IPS-18a (cell line): Measurements from ENCODE around the gene RAB11FIP3.

Experiments
- H3K27ac ChIP-seq: one replicate; pipeline ENCODE4 v1.5.1; 2013; ENCODE audit warnings: low read length
- H3K27me3 ChIP-seq: one replicate; pipeline ENCODE4 v1.6.1; 2013; ENCODE audit warnings: mild to moderate bottlenecking, low read length; ENCODE audit not compliant: control insufficient read depth, insufficient read depth
- H3K36me3 ChIP-seq: one replicate; pipeline ENCODE4 v1.6.1; 2013; ENCODE audit warnings: low read depth, low read length; ENCODE audit not compliant: control insufficient read depth
- H3K4me1 ChIP-seq: one replicate; pipeline ENCODE4 v1.6.1; 2013; ENCODE audit warnings: low read depth, low read length; ENCODE audit not compliant: control insufficient read depth
- H3K4me3 ChIP-seq: one replicate; pipeline ENCODE4 v1.5.1; 2013; ENCODE audit warnings: low read length
- H3K9ac ChIP-seq: one replicate; pipeline ENCODE4 v1.6.1; 2013; ENCODE audit warnings: mild to moderate bottlenecking, low read length, moderate library complexity
- H3K9me3 ChIP-seq: one replicate; pipeline ENCODE4 v1.6.1; 2013; ENCODE audit warnings: low read depth, low read length; ENCODE audit not compliant: control insufficient read depth

The RAB11FIP3 gene

DNA sequence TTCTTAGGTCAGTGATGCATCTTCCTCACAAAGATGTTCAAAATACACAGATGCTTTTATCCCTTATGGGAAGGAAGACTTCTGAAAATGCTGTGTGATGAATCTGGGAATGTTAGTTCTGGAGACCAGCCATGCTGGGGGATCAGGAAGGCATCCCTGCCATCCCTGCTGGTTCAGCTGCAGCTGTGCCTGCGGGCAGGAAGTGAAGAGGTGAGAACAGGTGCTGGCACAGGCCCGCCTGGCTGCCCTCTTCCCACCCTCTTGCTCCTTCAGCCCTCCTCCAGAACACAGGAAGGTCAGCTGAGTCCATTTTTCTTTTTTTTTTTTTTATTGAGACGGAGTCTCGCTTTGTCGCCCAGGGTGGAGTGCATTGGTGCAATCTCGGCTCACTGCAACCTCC, 15.2 kb downstream of the RAB11FIP3 start:
- Histone ChIP-seq H3K4me1 (no peaks in the 10 kb centered on the region), H3K9me3 (no peaks in the 10 kb centered on the region), H3K9ac (no peak overlapping the region), H3K36me3 (no peaks in the 10 kb centered on the region), H3K27me3 (no peaks in the 10 kb centered on the region), H3K4me3 (no peak overlapping the region), H3K27ac (no peak overlapping the region)

DNA sequence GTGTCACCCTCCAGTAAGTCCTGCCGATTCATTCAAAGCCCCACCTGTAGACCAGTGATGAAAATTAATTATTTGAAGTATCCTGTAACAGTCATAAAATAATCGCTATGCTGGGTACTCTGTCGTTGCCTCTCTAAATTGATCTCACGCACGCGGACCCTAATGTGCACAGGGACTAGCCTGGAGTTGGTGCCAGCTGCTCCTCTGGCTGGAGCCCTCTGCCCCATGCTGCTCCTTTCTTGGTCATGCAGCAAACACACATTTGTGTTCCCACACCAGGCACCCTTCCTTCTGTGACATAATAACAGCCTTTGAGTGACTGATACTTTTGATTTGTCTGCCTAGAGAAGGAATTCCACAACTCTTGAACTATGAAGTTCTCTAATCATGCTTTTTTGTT, 16.0 kb downstream of the RAB11FIP3 start:
- no peak overlapping the region for H3K9ac ChIP-seq
- no peaks in the 10 kb centered on the region for H3K9me3 ChIP-seq
- no peak overlapping the region for H3K4me3 ChIP-seq
- no peaks in the 10 kb centered on the region for H3K27me3 ChIP-seq
- no peaks in the 10 kb centered on the region for H3K4me1 ChIP-seq
- no peak overlapping the region for H3K27ac ChIP-seq
- no peaks in the 10 kb centered on the region for H3K36me3 ChIP-seq

GRCh38 chr16:442976-443375, 17.5 kb downstream of the RAB11FIP3 start:
- Histone ChIP-seq H3K9me3 (no peaks in the 10 kb centered on the region), H3K4me1 (no peaks in the 10 kb centered on the region)

GRCh38 chr16:444027-444426, 18.6 kb downstream of the RAB11FIP3 start:
- no peak overlapping the region for H3K27ac ChIP-seq
- no peaks in the 10 kb centered on the region for H3K36me3 ChIP-seq
- no peaks in the 10 kb centered on the region for H3K9me3 ChIP-seq
- H3K9ac ChIP-seq: no peak overlapping the region
- H3K27me3 ChIP-seq: no peaks in the 10 kb centered on the region
- no peak overlapping the region for H3K4me3 ChIP-seq
- no peaks in the 10 kb centered on the region for H3K4me1 ChIP-seq

More at GRCh38 chr16:442976-443375, 17.5 kb downstream of the RAB11FIP3 start:
- Histone ChIP-seq H3K4me3 (no peak overlapping the region), H3K36me3 (no peaks in the 10 kb centered on the region), H3K27me3 (no peaks in the 10 kb centered on the region), H3K9ac (no peak overlapping the region), H3K27ac (no peak overlapping the region)

- H3K27ac ChIP-seq: no peak overlapping the region
- no peaks in the 10 kb centered on the region for H3K36me3 ChIP-seq
- H3K9ac ChIP-seq: no peak overlapping the region
- no peaks in the 10 kb centered on the region for H3K27me3 ChIP-seq
- no peaks in the 10 kb centered on the region for H3K9me3 ChIP-seq
- H3K4me1 ChIP-seq: no peaks in the 10 kb centered on the region
- no peak overlapping the region for H3K4me3 ChIP-seq
Measured at GRCh38 chr16:445566-445965, 20.1 kb downstream of the RAB11FIP3 start.

GRCh38 chr16:450385-450784, 24.9 kb downstream of the RAB11FIP3 start:
- H3K9me3 ChIP-seq: no peaks in the 10 kb centered on the region
- no peaks in the 10 kb centered on the region for H3K4me1 ChIP-seq
- no peaks in the 10 kb centered on the region for H3K27me3 ChIP-seq
- no peaks in the 10 kb centered on the region for H3K36me3 ChIP-seq
- no peak overlapping the region for H3K9ac ChIP-seq
- H3K27ac ChIP-seq: no peak overlapping the region
- no peak overlapping the region for H3K4me3 ChIP-seq

DNA sequence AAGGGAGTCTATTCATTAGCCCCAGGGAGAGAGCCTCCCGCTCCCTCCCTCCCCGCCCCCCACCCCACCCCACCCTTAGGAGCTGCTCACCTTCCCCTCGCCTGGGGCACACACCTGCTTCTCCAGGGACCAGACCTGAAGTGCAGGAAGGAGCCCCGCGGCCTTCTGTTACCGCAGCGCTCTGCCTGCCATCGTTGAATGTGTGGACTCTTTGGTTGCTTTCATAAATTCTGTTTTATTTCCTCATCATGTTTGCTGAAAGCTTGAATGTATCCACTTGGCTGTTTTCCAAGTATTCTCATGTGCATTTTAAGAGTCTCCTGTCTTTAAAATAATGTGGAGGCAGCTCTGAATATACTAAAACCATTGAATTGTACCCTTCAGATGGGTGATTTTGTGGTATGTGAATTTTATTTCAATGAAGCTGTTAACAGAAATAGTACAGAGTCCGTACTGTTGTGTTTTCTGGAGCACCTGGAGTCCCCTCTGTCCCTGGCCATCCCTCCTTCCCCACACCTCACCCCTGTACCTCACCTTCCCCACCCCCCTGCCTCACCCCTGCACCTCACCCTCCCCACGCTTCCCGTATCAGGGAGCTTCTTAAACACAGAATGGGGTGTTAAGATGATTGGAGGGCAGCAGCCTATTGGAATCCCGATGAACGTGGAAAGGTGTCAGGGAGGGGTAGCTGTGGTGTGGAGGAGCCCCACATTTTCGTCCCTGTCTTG, 25.5 kb downstream of the RAB11FIP3 start:
- Histone ChIP-seq H3K4me3 (no peak overlapping the region), H3K9me3 (no peaks in the 10 kb centered on the region), H3K27ac (no peak overlapping the region), H3K9ac (no peak overlapping the region), H3K4me1 (no peaks in the 10 kb centered on the region), H3K36me3 (no peaks in the 10 kb centered on the region), H3K27me3 (no peaks in the 10 kb centered on the region)

DNA sequence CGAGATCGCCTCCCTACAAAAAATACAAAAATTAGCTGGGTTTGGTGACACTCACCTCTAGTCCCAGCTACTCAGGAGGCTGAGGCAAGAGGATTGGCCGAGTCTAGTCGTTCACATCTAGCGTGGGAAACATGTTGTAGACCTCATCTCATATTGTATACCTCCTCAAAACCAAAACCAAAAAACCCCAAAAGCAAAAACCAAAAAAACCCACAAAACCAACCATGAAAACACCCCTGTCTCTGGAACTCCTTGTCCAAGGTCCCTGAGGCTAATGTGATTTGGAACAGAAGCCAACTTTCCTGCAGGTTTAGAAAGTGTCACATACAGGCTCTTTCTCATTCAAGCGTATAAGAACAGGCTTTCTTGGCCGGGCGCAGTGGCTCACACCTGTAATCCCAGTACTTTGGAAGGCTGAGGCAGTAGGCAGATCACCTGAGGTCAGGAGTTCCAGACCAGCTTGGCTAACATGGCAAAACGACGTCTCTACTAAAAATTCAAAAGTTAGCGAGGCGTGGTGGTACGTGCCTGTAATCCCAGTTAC, 29.0 kb downstream of the RAB11FIP3 start:
- Histone ChIP-seq H3K4me1 (peaks cover 3% of the 10 kb centered on the region), H3K36me3 (no peaks in the 10 kb centered on the region), H3K27ac (no peak overlapping the region), H3K4me3 (no peak overlapping the region), H3K9ac (no peak overlapping the region), H3K27me3 (no peaks in the 10 kb centered on the region), H3K9me3 (no peaks in the 10 kb centered on the region)

DNA sequence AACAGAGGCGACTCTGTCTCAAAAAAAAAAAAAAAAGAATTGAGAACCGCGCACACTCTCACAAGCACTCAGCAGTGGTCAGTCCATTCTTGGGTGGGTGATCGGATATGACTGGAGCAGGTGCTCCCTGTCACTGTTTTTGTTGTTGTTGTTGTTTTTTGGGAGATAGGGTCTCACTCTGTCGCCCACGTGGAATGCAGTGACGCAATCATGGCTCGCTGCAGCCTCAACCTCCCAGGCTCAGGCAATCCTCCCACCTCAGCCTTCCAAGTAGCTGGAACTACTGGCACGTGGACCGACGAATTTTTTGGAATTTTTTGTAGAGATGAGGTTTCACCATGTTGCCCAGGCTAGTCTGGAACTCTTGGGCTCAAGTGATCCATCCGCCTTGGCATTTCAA, 30.0 kb downstream of the RAB11FIP3 start:
- Histone ChIP-seq H3K36me3 (no peaks in the 10 kb centered on the region), H3K4me3 (no peak overlapping the region), H3K4me1 (peaks cover 3% of the 10 kb centered on the region), H3K9ac (no peak overlapping the region), H3K27ac (no peak overlapping the region), H3K9me3 (no peaks in the 10 kb centered on the region), H3K27me3 (no peaks in the 10 kb centered on the region)

- Histone ChIP-seq H3K27me3 (no peaks in the 10 kb centered on the region), H3K27ac (no peak overlapping the region), H3K9ac (no peak overlapping the region)
Measured at GRCh38 chr16:456891-457483, 31.5 kb downstream of the RAB11FIP3 start.

GRCh38 chr16:457732-458400, 32.4 kb downstream of the RAB11FIP3 start:
- no peak overlapping the region for H3K27ac ChIP-seq
- peaks cover 3% of the 10 kb centered on the region for H3K4me1 ChIP-seq
- no peaks in the 10 kb centered on the region for H3K9me3 ChIP-seq
- H3K4me3 ChIP-seq: no peak overlapping the region
- H3K36me3 ChIP-seq: no peaks in the 10 kb centered on the region
- H3K9ac ChIP-seq: no peak overlapping the region
- H3K27me3 ChIP-seq: no peaks in the 10 kb centered on the region

More at GRCh38 chr16:456891-457483, 31.5 kb downstream of the RAB11FIP3 start:
- Histone ChIP-seq H3K4me1 (peaks cover 3% of the 10 kb centered on the region), H3K36me3 (no peaks in the 10 kb centered on the region), H3K4me3 (no peak overlapping the region), H3K9me3 (no peaks in the 10 kb centered on the region)
